ENCODE measurements around the gene HCAR2.
"Not testable (repeated sequence)": the region's sequence is repeated elsewhere in the genome, so short reads cannot be mapped to it uniquely, and the experiment has no call there.

HCAR2 gene

GRCh38 chr12:122702890-122703611 lies at the start of gene HCAR2:
Gene HCAR2, minus strand, starts transcription at chr12:122703357. Its CDS starts 74 bp downstream, at chr12:122703283.
- not testable (repeated sequence) for DNase-seq (ENCODE audit: low read depth)

DNA sequence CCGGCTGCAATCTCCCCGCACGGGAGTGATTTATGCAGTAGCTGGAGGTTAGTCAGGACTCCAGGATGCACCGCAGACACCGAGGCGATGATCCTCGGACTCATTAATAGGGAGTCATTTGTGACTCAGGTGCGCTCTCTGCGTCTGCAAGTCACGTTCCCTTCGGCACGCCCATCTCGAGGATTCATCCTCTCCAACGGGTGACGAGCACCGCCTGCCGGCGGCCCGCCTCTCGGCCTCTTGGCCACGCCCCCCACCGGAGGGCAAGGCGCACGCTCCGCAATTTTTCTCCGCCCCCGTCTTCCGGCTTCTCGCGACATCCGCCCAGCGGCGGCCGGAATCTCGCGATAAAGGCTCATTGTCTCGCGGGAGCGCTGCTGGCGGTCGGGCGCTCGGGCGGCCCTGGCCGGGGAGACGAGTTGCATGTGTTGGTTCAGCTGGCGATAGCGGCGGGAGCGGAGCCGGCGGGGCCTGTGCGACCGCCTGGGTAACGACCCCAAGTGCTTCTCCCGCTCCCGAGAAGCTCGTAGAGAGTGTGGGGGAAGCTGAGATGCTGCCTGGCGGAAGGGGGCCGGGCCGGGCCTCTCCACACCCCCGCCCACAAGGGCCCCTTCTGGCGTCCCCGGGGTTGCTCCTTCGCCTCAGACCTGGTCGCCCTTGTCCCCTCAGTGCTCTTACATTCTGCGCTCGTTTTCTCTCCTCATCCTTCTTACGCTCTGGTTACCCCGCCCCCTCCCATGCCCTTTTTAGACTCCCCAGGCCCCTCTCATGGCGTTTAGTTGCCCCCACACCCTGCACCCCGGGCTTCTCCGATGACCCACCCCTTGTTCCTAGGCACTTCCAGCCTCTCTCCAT lies 49.5 kb upstream of the HCAR2 start, which contains the start of gene DENR:
TSS of gene DENR (plus strand) at position 361 of the 855 bp plus-strand sequence. CDS start 878 bp downstream, outside the sequence.
- DNase-seq (ENCODE audit: low read depth), result peak; percentile 98

DNA sequence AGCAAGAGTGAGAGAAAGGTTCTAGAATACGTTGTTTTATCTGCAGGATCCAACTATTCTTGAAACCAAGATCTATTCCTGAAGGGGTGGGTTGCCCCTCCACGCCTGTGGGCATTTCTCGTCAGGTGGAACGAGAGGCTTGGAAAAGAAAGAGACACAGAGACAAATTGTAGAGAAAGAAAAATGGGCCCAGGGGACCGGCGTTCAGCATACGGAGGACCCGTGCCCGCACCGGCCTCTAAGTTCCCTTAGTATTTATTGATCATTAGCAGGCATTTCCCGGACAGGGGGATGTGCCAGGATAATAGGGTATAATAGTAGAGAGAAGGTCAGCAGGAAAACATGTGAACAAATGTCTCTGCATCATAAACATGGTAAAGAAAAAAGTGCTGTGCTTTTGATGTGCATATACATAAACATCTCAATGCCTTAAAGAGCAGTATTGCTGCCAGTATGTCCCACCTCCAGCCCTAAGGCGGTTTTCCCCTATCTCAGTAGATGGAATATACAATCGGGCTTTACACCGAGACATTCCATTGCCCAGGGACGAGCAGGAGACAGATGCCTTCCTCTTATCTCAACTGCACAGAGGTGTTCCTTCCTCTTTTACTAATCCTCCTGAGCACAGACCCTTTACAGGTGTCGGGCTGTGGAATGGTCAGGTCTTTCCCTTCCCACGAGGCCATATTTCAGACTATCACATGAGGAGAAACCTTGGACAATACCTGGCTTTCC lies 47.8 kb upstream of the HCAR2 start:
- DNase-seq (ENCODE audit: low read depth), result not testable (repeated sequence)

- DNase-seq (ENCODE audit: low read depth), result no peak
Measured at GRCh38 chr12:122749569-122750332, 46.6 kb upstream of the HCAR2 start.

DNA sequence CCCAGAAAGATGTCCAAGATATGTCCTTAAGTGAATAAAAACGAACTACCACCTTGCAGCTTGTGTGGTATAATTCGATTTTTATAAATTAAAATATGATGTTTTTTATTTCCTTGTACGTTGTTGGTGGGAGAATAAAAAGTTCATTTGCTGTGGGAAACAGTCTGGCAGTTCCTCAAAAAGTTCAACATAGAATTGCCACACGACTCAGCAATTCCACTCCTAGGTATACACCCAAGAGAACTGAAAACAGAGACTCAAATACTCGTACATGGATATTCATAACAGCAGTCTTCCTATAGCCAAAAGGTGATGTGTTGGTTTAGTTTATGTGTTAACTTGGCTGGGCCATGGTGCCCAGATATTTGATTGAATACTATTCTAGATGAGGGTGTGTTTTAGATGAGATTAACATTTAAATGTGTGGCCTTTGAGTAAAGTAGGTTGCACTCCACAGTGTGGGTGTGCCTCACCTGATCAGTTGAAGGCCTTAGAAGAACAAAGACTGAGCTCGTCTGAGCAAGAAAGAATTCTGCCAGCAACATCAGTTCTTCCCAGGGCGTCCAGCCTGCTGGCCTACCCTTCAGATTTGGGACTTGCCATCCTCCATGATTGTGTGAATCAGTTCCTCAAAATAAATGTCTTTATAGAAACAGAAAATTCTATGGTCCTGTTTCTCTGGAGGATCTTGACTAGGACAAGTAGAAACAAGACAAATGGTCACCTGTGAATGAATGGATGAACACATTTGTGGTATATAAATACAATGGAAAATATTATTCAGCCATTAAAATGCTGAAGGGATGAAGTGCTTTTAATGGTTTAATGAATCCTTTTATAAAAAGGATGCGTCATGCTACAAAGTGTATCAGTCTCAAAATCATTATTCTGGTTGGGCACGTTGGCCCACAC lies 44.3 kb upstream of the HCAR2 start:
- DNase-seq (ENCODE audit: low read depth), result no peak

DNA sequence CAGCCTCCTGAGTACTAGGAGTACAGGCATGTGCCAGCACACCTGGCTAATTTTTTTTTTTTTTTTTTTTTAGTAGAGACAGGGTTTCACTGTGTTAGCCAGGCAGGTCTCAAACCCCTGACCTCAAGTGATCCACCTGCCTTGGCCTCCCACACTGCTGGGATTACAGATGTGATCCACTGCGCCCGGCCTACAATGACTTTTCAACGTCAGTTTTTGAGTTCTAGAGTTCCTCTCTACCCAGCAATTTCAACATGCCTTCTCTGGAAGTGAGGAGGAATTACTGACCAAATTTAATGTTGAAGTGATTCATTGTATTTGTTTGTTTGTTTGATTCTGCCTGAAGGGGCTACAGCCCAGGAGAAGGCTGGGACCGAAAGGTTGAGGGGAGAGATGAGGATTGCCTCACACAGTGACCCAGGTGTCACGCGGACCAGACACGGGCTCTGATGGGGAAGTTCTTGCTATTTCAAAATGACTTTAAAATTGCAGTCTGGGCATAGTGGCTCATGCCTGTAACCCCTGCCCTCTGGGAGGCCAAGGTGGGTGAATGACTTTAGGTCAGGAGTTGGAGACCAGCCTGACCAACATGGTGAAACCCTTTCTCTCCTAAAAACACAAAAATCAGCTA lies 40.9 kb upstream of the HCAR2 start:
- DNase-seq (ENCODE audit: low read depth), result no peak

- no peak for DNase-seq (ENCODE audit: low read depth)
Measured at GRCh38 chr12:122740351-122740750, 37.2 kb upstream of the HCAR2 start.

DNA sequence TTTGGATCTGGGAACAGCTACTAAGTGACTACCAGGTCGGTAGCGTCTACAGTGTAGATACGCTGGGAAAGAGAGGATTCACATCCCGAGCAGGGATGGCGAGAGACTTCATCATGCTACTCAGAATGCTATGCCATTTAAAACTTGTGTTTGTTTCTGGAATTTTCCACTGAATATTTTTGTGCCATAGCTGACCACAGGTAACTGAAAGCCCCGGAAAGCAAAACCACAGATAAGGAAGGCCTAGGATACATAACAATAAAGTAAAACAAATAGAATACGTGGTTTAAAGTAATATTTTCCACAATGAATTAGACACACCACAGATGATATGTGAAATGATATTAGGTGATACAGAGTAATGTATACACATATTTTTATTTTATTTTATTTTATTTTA lies 35.4 kb upstream of the HCAR2 start:
- DNase-seq (ENCODE audit: low read depth), result no peak

- no peak for DNase-seq (ENCODE audit: low read depth)
Measured at GRCh38 chr12:122732611-122733010, 29.5 kb upstream of the HCAR2 start.

DNA sequence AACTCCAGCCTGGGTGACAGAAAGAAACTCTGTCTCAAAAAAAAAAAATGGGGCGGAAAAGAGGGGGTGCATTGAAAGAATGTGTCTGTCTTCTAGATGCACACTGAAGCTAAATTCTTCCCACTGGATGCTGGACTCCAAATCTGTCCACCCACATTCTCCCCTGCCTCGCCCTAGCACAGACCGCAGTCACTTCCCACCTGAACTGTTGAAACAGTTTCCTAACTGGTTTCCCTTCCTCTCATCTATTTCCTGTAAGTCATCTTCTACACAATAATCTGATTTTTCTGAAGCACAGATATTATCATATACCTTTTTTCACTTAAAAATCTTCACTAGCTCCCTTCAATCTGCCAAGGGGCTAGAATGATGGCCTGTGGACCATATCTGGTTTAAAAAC lies 29.0 kb upstream of the HCAR2 start:
- DNase-seq (ENCODE audit: low read depth), result no peak

GRCh38 chr12:122730215-122731014 lies 27.3 kb upstream of the HCAR2 start, which contains the start of gene HCAR1:
Gene HCAR1, minus strand, starts transcription at chr12:122730844. Its CDS starts 505 bp downstream, at chr12:122730339.
- no peak for DNase-seq (ENCODE audit: low read depth)

- DNase-seq (ENCODE audit: low read depth), result no peak
Measured at GRCh38 chr12:122729583-122730214, 26.5 kb upstream of the HCAR2 start.

- no peak for DNase-seq (ENCODE audit: low read depth)
Measured at GRCh38 chr12:122726080-122726558, 23.0 kb upstream of the HCAR2 start.

- DNase-seq (ENCODE audit: low read depth), result no peak
Measured at GRCh38 chr12:122725452-122726079, 22.4 kb upstream of the HCAR2 start.

- no peak for DNase-seq (ENCODE audit: low read depth)
Measured at GRCh38 chr12:122724641-122725243, 21.6 kb upstream of the HCAR2 start.

DNA sequence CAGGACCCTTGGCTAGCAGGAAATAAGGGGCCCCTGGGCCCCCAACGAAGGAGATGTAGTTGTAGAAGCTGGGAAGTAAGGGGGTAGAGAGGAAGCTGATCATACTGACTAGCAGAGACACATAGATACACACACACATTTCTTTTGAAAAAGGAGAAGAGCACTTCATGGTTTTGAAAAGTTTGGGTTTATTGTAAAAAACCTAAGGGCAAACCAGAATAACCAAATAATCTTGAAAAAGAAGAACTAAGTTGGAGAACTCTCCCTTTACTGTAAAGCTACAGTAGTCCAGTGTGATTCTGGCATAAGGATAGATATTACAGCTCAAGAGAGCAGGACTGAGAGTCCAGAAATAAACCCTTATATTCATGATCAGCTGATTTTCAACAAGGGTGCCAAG lies 19.2 kb upstream of the HCAR2 start:
- no peak for DNase-seq (ENCODE audit: low read depth)

DNA sequence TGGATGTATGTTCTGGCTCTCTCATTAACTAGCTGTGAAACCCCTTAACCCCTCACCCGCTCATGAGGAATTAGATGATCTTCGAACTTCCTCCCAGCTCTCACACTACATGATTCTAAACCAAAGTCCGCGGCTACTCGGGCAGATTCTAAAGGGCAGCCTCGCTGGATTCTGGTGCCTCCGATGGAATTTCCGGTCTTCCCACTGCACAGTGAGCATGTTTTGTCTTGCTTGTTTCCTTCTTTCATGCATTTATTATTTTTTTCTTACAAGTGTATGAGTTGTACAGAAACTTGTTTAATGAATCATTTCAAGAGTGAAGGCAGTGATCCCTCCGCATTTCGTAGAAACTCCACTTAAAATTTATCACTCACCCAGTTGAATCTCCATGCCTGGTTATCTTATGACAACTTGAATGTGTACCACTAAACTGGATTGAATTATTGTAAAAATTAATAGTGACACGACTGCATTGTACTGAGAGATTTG lies 17.9 kb upstream of the HCAR2 start:
- DNase-seq (ENCODE audit: low read depth), result no peak
